OCI-LY7 (cell line): Measurements from ENCODE around the gene CSKMT.

ENCODE experiments used
- CTCF ChIP-seq: fragments of 200-600 bp; sonication (generic); conservative IDR thresholded peaks from 2 replicates; pipeline ENCODE4 v1.5.1; 2014; ENCODE audit warnings: mild to moderate bottlenecking, antibody characterized with exemption, low read length, moderate library complexity, mixed read lengths
- EZH2phosphoT487 ChIP-seq: fragments of 200-600 bp; sonication (generic); IDR thresholded peaks from 2 replicates; pipeline ENCODE4 v1.6.1; 2018; ENCODE audit warnings: low read depth, borderline replicate concordance, mild to moderate bottlenecking, mixed run types, antibody characterized with exemption, low read length, moderate library complexity, mixed read lengths

- TF ChIP-seq CTCF (no peak), EZH2phosphoT487 (no peak)
These were observed 44.3 kb downstream of the CSKMT start for GRCh38 chr11:62709247-62710000.
